HepG2 (cell line): Measurements from ENCODE around the gene KCTD21. TPM values are rescaled to one million over a fixed set of nuclear protein-coding genes. Genes with fewer than 3 reads are reported as not detected.

Source experiments
- AHR ChIP-seq: IDR thresholded peaks from 2 replicates; pipeline ENCODE4 v1.6.1; 2018; ENCODE audit warnings: missing genetic modification reagents, missing compliant biosample characterization
- ASH2L ChIP-seq: fragments of 300-600, 200-600 bp; sonication (generic); IDR thresholded peaks from 2 replicates; pipeline ENCODE4 v1.7.0; 2017; ENCODE audit warnings: low read depth, mild to moderate bottlenecking, moderate library complexity, mixed read lengths, low read length; ENCODE audit not compliant: insufficient read length
- CHCHD3 ChIP-seq: sonication (generic); formaldehyde crosslinking; IDR thresholded peaks from 2 replicates; pipeline ENCODE4 v1.8.0; 2022; ENCODE audit warnings: mild to moderate bottlenecking, missing genetic modification reagents, moderate library complexity
- FOXP4 ChIP-seq: sonication (generic); formaldehyde crosslinking; IDR thresholded peaks from 2 replicates; pipeline ENCODE4 v1.4.0; 2020; ENCODE audit warnings: missing genetic modification reagents
- HINFP ChIP-seq: sonication (generic); formaldehyde crosslinking; IDR thresholded peaks from 2 replicates; pipeline ENCODE4 v1.4.0; 2020; ENCODE audit warnings: low read depth, mild to moderate bottlenecking, missing genetic modification reagents
- JDP2 ChIP-seq: sonication (generic); formaldehyde crosslinking; IDR thresholded peaks from 2 replicates; pipeline ENCODE4 v1.8.1; 2022; ENCODE audit warnings: missing genetic modification reagents, borderline replicate concordance
- SOX13 ChIP-seq, 3 experiments: fragments of 450-650 bp in 1 of 3; sonication (generic) in 1 of 3; formaldehyde crosslinking in 1 of 3; IDR thresholded peaks in 2 of 3; conservative IDR thresholded peaks in 1 of 3; 2 replicates each; pipeline versions ENCODE4 v1.5.0 to v1.6.1; 2016 to 2020; ENCODE audit warnings: antibody characterized with exemption in 1 of 3, mild to moderate bottlenecking in 1 of 3, missing compliant biosample characterization in 1 of 3, missing genetic modification reagents in 1 of 3, moderate library complexity in 1 of 3
- ZNF276 ChIP-seq: sonication (generic); formaldehyde crosslinking; IDR thresholded peaks from 2 replicates; pipeline ENCODE4 v1.4.0; 2020; ENCODE audit warnings: mild to moderate bottlenecking, low read depth, missing genetic modification reagents
- ZNF510 ChIP-seq: sonication (generic); formaldehyde crosslinking; IDR thresholded peaks from 2 replicates; pipeline ENCODE4 v1.4.0; 2020; ENCODE audit warnings: low read depth, mild to moderate bottlenecking, missing genetic modification reagents
- ZNF512B ChIP-seq: sonication (generic); formaldehyde crosslinking; IDR thresholded peaks from 2 replicates; pipeline ENCODE4 v1.5.1; 2020; ENCODE audit warnings: missing genetic modification reagents, mild to moderate bottlenecking, borderline replicate concordance
- ZNF629 ChIP-seq: sonication (generic); formaldehyde crosslinking; conservative IDR thresholded peaks from 2 replicates; pipeline ENCODE4 v1.5.0; 2020; ENCODE audit warnings: missing genetic modification reagents
- ZNF780A ChIP-seq: sonication (generic); formaldehyde crosslinking; IDR thresholded peaks from 2 replicates; pipeline ENCODE4 v1.8.0; 2022; ENCODE audit warnings: mild to moderate bottlenecking, missing genetic modification reagents, moderate library complexity
- polyA plus RNA-seq, 8 experiments: library from polyadenylated mRNA; depleted of rRNA in 3 of 8; stranded (reverse) in 7 of 8; unstranded in 1 of 8; fragments of >200 nt; fragmentation: Illumina TruSeq in 4 of 8; extraction: Trizol in 4 of 8; gene quantifications; 2 replicates each; pipeline versions ENCODE4 v1.2.1 to v1.2.3, GENCODE V29; 2011 to 2016; ENCODE audit warnings: low read depth in 4 of 8, missing spikeins in 1 of 8, mixed read lengths in 1 of 8; ENCODE audit not compliant: insufficient read depth in 1 of 8
- total RNA-seq, 5 experiments: library from RNA; depleted of rRNA; stranded (reverse); fragments of >200 nt; fragmentation: Illumina TruSeq; extraction: Trizol; gene quantifications; 2 replicates each; pipeline ENCODE4 v1.2.3, GENCODE V29; 2016; ENCODE audit warnings: low read depth in 1 of 5
- TF ChIP-seq, protein P1 (sequence below): sonication (generic); formaldehyde crosslinking; conservative IDR thresholded peaks from 2 replicates; pipeline ENCODE4 v1.4.0; 2020; ENCODE audit warnings: mild to moderate bottlenecking, missing genetic modification reagents, moderate library complexity

Gene KCTD21
- total and polyA plus RNA-seq, 2 of the 13 experiments (the other 11 are each of a cell fraction or from before 2014, with no cell fraction given), result 3.1 to 13.5 TPM

- TF ChIP-seq HINFP (CRISPR knock-in tag) (peak; percentile 81; the same call in 1 of the 2 replicates), CHCHD3 (CRISPR knock-in tag) (no peak), SOX13 (IDR thresholded peaks at IDR 0.05) (no peak), SOX13 (CRISPR knock-in tag; conservative IDR thresholded peaks at IDR 0.05 in 1 of 2, IDR thresholded peaks at IDR 0.05 in 1 of 2) (peak in 1 of 2 experiments; percentile 40; a peak in 2 of 4 replicates), ZNF780A (CRISPR knock-in tag) (peak; percentile 78; the same call in 1 of the 2 replicates), ZNF510 (CRISPR knock-in tag) (peak; percentile 58; the same call in 1 of the 2 replicates), JDP2 (0 out of 2 replicates have a peak, but pooled peaks have one; percentile 71), FOXP4 (CRISPR knock-in tag) (peak; percentile 23; the same call in 1 of the 2 replicates), ZNF512B (no peak), AHR (CRISPR knock-in tag) (0 out of 2 replicates have a peak, but pooled peaks have one; percentile 44), ZNF629 (peak; percentile 20; the same call in 1 of the 2 replicates), ZNF276 (CRISPR knock-in tag) (no peak), ASH2L (peak; percentile 87)
- TF ChIP-seq, protein P1, sequence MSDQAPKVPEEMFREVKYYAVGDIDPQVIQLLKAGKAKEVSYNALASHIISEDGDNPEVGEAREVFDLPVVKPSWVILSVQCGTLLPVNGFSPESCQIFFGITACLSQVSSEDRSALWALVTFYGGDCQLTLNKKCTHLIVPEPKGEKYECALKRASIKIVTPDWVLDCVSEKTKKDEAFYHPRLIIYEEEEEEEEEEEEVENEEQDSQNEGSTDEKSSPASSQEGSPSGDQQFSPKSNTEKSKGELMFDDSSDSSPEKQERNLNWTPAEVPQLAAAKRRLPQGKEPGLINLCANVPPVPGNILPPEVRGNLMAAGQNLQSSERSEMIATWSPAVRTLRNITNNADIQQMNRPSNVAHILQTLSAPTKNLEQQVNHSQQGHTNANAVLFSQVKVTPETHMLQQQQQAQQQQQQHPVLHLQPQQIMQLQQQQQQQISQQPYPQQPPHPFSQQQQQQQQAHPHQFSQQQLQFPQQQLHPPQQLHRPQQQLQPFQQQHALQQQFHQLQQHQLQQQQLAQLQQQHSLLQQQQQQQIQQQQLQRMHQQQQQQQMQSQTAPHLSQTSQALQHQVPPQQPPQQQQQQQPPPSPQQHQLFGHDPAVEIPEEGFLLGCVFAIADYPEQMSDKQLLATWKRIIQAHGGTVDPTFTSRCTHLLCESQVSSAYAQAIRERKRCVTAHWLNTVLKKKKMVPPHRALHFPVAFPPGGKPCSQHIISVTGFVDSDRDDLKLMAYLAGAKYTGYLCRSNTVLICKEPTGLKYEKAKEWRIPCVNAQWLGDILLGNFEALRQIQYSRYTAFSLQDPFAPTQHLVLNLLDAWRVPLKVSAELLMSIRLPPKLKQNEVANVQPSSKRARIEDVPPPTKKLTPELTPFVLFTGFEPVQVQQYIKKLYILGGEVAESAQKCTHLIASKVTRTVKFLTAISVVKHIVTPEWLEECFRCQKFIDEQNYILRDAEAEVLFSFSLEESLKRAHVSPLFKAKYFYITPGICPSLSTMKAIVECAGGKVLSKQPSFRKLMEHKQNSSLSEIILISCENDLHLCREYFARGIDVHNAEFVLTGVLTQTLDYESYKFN (CRISPR knock-in tag), result peak; percentile 60
Observed at GRCh38 chr11:78139422-78140391, 48.7 kb downstream of the KCTD21 start, which contains the start of gene ALG8 (continued).
